K562 (cell line): ENCODE data around the gene RBBP5. TPM values are rescaled to one million over a fixed set of nuclear protein-coding genes. Genes with fewer than 3 reads are reported as not detected.

Source experiments
- polyA plus RNA-seq, 8 experiments: library from polyadenylated mRNA; depleted of rRNA in 4 of 8; stranded (reverse) in 5 of 8; unstranded in 3 of 8; fragments of >200 nt; fragmentation: Nextera tagmentation in 2 of 8; fragmentation: Illumina TruSeq in 1 of 8; extraction: Ambion mirVana in 2 of 8; extraction: Trizol in 1 of 8; gene quantifications; 2 replicates each; pipeline versions ENCODE4 v1.2.1 to v1.2.3, GENCODE V29; 2011 to 2014; ENCODE audit warnings: inconsistent platforms in 1 of 8, missing spikeins in 1 of 8
- total RNA-seq, 7 experiments: library from RNA; depleted of rRNA in 6 of 7; stranded (reverse); fragments of >200 nt in 6 of 7; fragmentation: Illumina TruSeq in 2 of 7; extraction: Trizol in 2 of 7; gene quantifications; 2 replicates each; pipeline versions ENCODE4 v1.2.1 to v1.2.3, GENCODE V29; 2011 to 2021; ENCODE audit warnings: low replicate concordance in 1 of 7

RBBP5 gene
- total and polyA plus RNA-seq, 9 of the 15 experiments (the other 6 are each of a cell fraction or from before 2014, with no cell fraction given) = 17.2 to 37.4 (median 28.4) TPM

Other genes with a start within 250 kb of the RBBP5 start
- gene CNTN2, start 78.8 kb downstream of the RBBP5 start, total RNA-seq (2014; rRNA removed) = not detected in 2 replicates
- not detected in 2 replicates for gene CNTN2, start 78.8 kb downstream of the RBBP5 start, total RNA-seq (2014; rRNA removed; fragmentation: Illumina TruSeq; extraction: Trizol)
- gene CNTN2, start 78.8 kb downstream of the RBBP5 start, total RNA-seq (2015; rRNA removed; fragmentation: Illumina TruSeq; extraction: Trizol) = not detected in 2 replicates
- not detected in 2 replicates for gene CNTN2, start 78.8 kb downstream of the RBBP5 start, total RNA-seq (2021)
- not detected in 2 replicates for gene CNTN2, start 78.8 kb downstream of the RBBP5 start, polyA plus RNA-seq (2011; rRNA removed)
- gene CNTN2, start 78.8 kb downstream of the RBBP5 start, polyA plus RNA-seq (2014; fragmentation: Illumina TruSeq; extraction: Trizol) = not detected in 2 replicates
- gene CNTN2, start 78.8 kb downstream of the RBBP5 start, polyA plus RNA-seq (2014; fragmentation: Nextera tagmentation; extraction: Ambion mirVana) = not detected
- gene CNTN2, start 78.8 kb downstream of the RBBP5 start, polyA plus RNA-seq (2014; rRNA removed) = not detected in 2 replicates
- gene TMEM81, start 37.5 kb downstream of the RBBP5 start, total RNA-seq (2014; rRNA removed) = 3.2 and 3.6 TPM in 2 replicates
- gene TMEM81, start 37.5 kb downstream of the RBBP5 start, total RNA-seq (2014; rRNA removed; fragmentation: Illumina TruSeq; extraction: Trizol) = 5.4 and 5.7 TPM in 2 replicates
- gene TMEM81, start 37.5 kb downstream of the RBBP5 start, total RNA-seq (2015; rRNA removed; fragmentation: Illumina TruSeq; extraction: Trizol) = 3.8 and 4.0 TPM in 2 replicates
- 5.0 and 5.2 TPM in 2 replicates for gene TMEM81, start 37.5 kb downstream of the RBBP5 start, total RNA-seq (2021)
- 6.1 and 6.5 TPM in 2 replicates for gene TMEM81, start 37.5 kb downstream of the RBBP5 start, polyA plus RNA-seq (2011; rRNA removed)
- 4.4 and 4.5 TPM in 2 replicates for gene TMEM81, start 37.5 kb downstream of the RBBP5 start, polyA plus RNA-seq (2014; fragmentation: Illumina TruSeq; extraction: Trizol)
- 1 to 10 TPM; 3.6 to 4.2 TPM for gene TMEM81, start 37.5 kb downstream of the RBBP5 start, polyA plus RNA-seq (2014; fragmentation: Nextera tagmentation; extraction: Ambion mirVana)
- 4.9 and 5.9 TPM in 2 replicates for gene TMEM81, start 37.5 kb downstream of the RBBP5 start, polyA plus RNA-seq (2014; rRNA removed)
- gene DSTYK, start 89.7 kb upstream of the RBBP5 start, total RNA-seq (2014; rRNA removed) = 4.2 and 5.5 TPM in 2 replicates
- gene DSTYK, start 89.7 kb upstream of the RBBP5 start, total RNA-seq (2014; rRNA removed; fragmentation: Illumina TruSeq; extraction: Trizol) = 7.0 TPM in 2 replicates
- 6.6 and 7.1 TPM in 2 replicates for gene DSTYK, start 89.7 kb upstream of the RBBP5 start, total RNA-seq (2015; rRNA removed; fragmentation: Illumina TruSeq; extraction: Trizol)
- 6.2 and 7.3 TPM in 2 replicates for gene DSTYK, start 89.7 kb upstream of the RBBP5 start, total RNA-seq (2021)
- gene DSTYK, start 89.7 kb upstream of the RBBP5 start, polyA plus RNA-seq (2011; rRNA removed) = 6.3 and 7.0 TPM in 2 replicates
- 6.3 and 6.9 TPM in 2 replicates for gene DSTYK, start 89.7 kb upstream of the RBBP5 start, polyA plus RNA-seq (2014; fragmentation: Illumina TruSeq; extraction: Trizol)
- 1 to 10 TPM; 4.6 to 5.0 TPM for gene DSTYK, start 89.7 kb upstream of the RBBP5 start, polyA plus RNA-seq (2014; fragmentation: Nextera tagmentation; extraction: Ambion mirVana)
- gene DSTYK, start 89.7 kb upstream of the RBBP5 start, polyA plus RNA-seq (2014; rRNA removed) = 4.8 and 5.4 TPM in 2 replicates
- gene TMCC2, start 106.0 kb upstream of the RBBP5 start, total RNA-seq (2014; rRNA removed) = 1.5 and 1.6 TPM in 2 replicates
- 0.48 and 0.62 TPM in 2 replicates for gene TMCC2, start 106.0 kb upstream of the RBBP5 start, total RNA-seq (2014; rRNA removed; fragmentation: Illumina TruSeq; extraction: Trizol)
- 0.94 and 0.98 TPM in 2 replicates for gene TMCC2, start 106.0 kb upstream of the RBBP5 start, total RNA-seq (2015; rRNA removed; fragmentation: Illumina TruSeq; extraction: Trizol)
- 1.8 TPM in 2 replicates for gene TMCC2, start 106.0 kb upstream of the RBBP5 start, total RNA-seq (2021)
- 0.60 and 1.3 TPM in 2 replicates for gene TMCC2, start 106.0 kb upstream of the RBBP5 start, polyA plus RNA-seq (2011; rRNA removed)
- 1.2 and 1.3 TPM in 2 replicates for gene TMCC2, start 106.0 kb upstream of the RBBP5 start, polyA plus RNA-seq (2014; fragmentation: Illumina TruSeq; extraction: Trizol)
- under 1 TPM; 0.06 to 0.10 TPM for gene TMCC2, start 106.0 kb upstream of the RBBP5 start, polyA plus RNA-seq (2014; fragmentation: Nextera tagmentation; extraction: Ambion mirVana)
- gene TMCC2, start 106.0 kb upstream of the RBBP5 start, polyA plus RNA-seq (2014; rRNA removed) = 1.2 and 2.0 TPM in 2 replicates
- 0.05 and 0.29 TPM in 2 replicates for gene NUAK2, start 199.8 kb upstream of the RBBP5 start, total RNA-seq (2014; rRNA removed)
- gene NUAK2, start 199.8 kb upstream of the RBBP5 start, total RNA-seq (2014; rRNA removed; fragmentation: Illumina TruSeq; extraction: Trizol) = 0.13 and 0.18 TPM in 2 replicates
- gene NUAK2, start 199.8 kb upstream of the RBBP5 start, total RNA-seq (2015; rRNA removed; fragmentation: Illumina TruSeq; extraction: Trizol) = 0.14 and 0.15 TPM in 2 replicates
- 0.44 and 0.47 TPM in 2 replicates for gene NUAK2, start 199.8 kb upstream of the RBBP5 start, total RNA-seq (2021)
- gene NUAK2, start 199.8 kb upstream of the RBBP5 start, polyA plus RNA-seq (2011; rRNA removed) = 0.11 and 0.68 TPM in 2 replicates
- 0.27 and 0.33 TPM in 2 replicates for gene NUAK2, start 199.8 kb upstream of the RBBP5 start, polyA plus RNA-seq (2014; fragmentation: Illumina TruSeq; extraction: Trizol)
- gene NUAK2, start 199.8 kb upstream of the RBBP5 start, polyA plus RNA-seq (2014; fragmentation: Nextera tagmentation; extraction: Ambion mirVana) = under 1 TPM; 0.04 to 0.10 TPM
- 0.19 and 0.45 TPM in 2 replicates for gene NUAK2, start 199.8 kb upstream of the RBBP5 start, polyA plus RNA-seq (2014; rRNA removed)
- gene KLHDC8A, start 234.9 kb upstream of the RBBP5 start, total RNA-seq (2014; rRNA removed) = 0.24 and 0.54 TPM in 2 replicates
- not detected in 2 replicates for gene KLHDC8A, start 234.9 kb upstream of the RBBP5 start, total RNA-seq (2014; rRNA removed; fragmentation: Illumina TruSeq; extraction: Trizol)
- not detected in 2 replicates for gene KLHDC8A, start 234.9 kb upstream of the RBBP5 start, total RNA-seq (2015; rRNA removed; fragmentation: Illumina TruSeq; extraction: Trizol)
- gene KLHDC8A, start 234.9 kb upstream of the RBBP5 start, total RNA-seq (2021) = 0.04 and 0.16 TPM in 2 replicates
- gene KLHDC8A, start 234.9 kb upstream of the RBBP5 start, polyA plus RNA-seq (2011; rRNA removed) = 0.03 TPM in 1 of 2 replicates, not detected in the other
- not detected in 2 replicates for gene KLHDC8A, start 234.9 kb upstream of the RBBP5 start, polyA plus RNA-seq (2014; fragmentation: Illumina TruSeq; extraction: Trizol)
- gene KLHDC8A, start 234.9 kb upstream of the RBBP5 start, polyA plus RNA-seq (2014; fragmentation: Nextera tagmentation; extraction: Ambion mirVana) = under 1 TPM in 1 of 2 experiments, not detected in 1; 0.01 TPM
- not detected in 2 replicates for gene KLHDC8A, start 234.9 kb upstream of the RBBP5 start, polyA plus RNA-seq (2014; rRNA removed)